Neural crest cell (in vitro differentiated cells): Measurements from ENCODE around the gene PSMB8. TPM values are rescaled to one million over a fixed set of nuclear protein-coding genes. Genes with fewer than 3 reads are reported as not detected.
"Not testable (repeated sequence)": the region's sequence is repeated elsewhere in the genome, so short reads cannot be mapped to it uniquely, and the experiment has no call there.

Experiments used
- DNase-seq: peaks from one replicate; pipeline ENCODE4 v3.0.0; 2021; ENCODE audit warnings: low read depth, mixed read lengths, low spot score
- H3K27ac Mint-ChIP-seq: one replicate; pipeline ENCODE4 v1.8.0; 2021; ENCODE audit warnings: mild to moderate bottlenecking, mixed read lengths; ENCODE audit not compliant: unreplicated experiment
- H3K27me3 Mint-ChIP-seq: 2 replicates; pipeline ENCODE4 v1.8.0; 2021; ENCODE audit warnings: low read depth, mild to moderate bottlenecking, mixed read lengths
- H3K36me3 Mint-ChIP-seq: 2 replicates; pipeline ENCODE4 v1.8.0; 2021; ENCODE audit warnings: low read depth, mild to moderate bottlenecking, mixed read lengths
- H3K4me1 Mint-ChIP-seq: 2 replicates; pipeline ENCODE4 v1.8.0; 2021; ENCODE audit warnings: mixed read lengths
- H3K4me3 Mint-ChIP-seq: one replicate; pipeline ENCODE4 v1.8.0; 2021; ENCODE audit warnings: mild to moderate bottlenecking, mixed read lengths
- H3K9me3 Mint-ChIP-seq: 2 replicates; pipeline ENCODE4 v1.8.0; 2021; ENCODE audit warnings: mixed read lengths
- CTCF ChIP-seq: fragments of 200-600 bp; sonication (generic); conservative IDR thresholded peaks from 2 replicates; pipeline ENCODE4 v1.5.0; 2021; ENCODE audit warnings: antibody characterized with exemption, mild to moderate bottlenecking
- total RNA-seq: library from RNA; stranded (reverse); gene quantifications from 2 replicates; pipeline ENCODE4 v1.2.1, GENCODE V29; 2021

PSMB8 gene
- total RNA-seq, 1 donor from 2014 or later = 1.1 TPM

- Mint-ChIP-seq H3K36me3 (no peaks in the 10 kb centered on the region), H3K4me1 (no peaks in the 10 kb centered on the region), H3K27ac (no peak overlapping the region), H3K4me3 (no peak overlapping the region), H3K9me3 (no peaks in the 10 kb centered on the region), H3K27me3 (peaks cover 20% of the 10 kb centered on the region)
- TF ChIP-seq CTCF = no peak
- no peak for DNase-seq
These were observed 29.7 kb downstream of the PSMB8 start for GRCh38 chr6:32814145-32814544.

GRCh38 chr6:32809171-32809570 lies 34.7 kb downstream of the PSMB8 start:
- peaks cover 54% of the 10 kb centered on the region for H3K27me3 Mint-ChIP-seq
- H3K36me3 Mint-ChIP-seq = no peaks in the 10 kb centered on the region
- H3K9me3 Mint-ChIP-seq = no peaks in the 10 kb centered on the region
- no peak for TF ChIP-seq CTCF
- no peak overlapping the region for H3K4me3 Mint-ChIP-seq
- no peak overlapping the region for H3K27ac Mint-ChIP-seq
- no peaks in the 10 kb centered on the region for H3K4me1 Mint-ChIP-seq
- DNase-seq = no peak

- no peak overlapping the region for H3K4me3 Mint-ChIP-seq
- H3K36me3 Mint-ChIP-seq = no peaks in the 10 kb centered on the region
- DNase-seq = no peak
- H3K4me1 Mint-ChIP-seq = no peaks in the 10 kb centered on the region
- TF ChIP-seq CTCF = no peak
- no peaks in the 10 kb centered on the region for H3K9me3 Mint-ChIP-seq
- H3K27me3 Mint-ChIP-seq = peaks cover 61% of the 10 kb centered on the region
- no peak overlapping the region for H3K27ac Mint-ChIP-seq
These were observed 36.7 kb downstream of the PSMB8 start for GRCh38 chr6:32807020-32807580.

- H3K9me3 Mint-ChIP-seq, H3K36me3 Mint-ChIP-seq, H3K4me1 Mint-ChIP-seq, DNase-seq, H3K27ac Mint-ChIP-seq, H3K4me3 Mint-ChIP-seq: not testable (repeated sequence)
- peaks cover 71% of the 10 kb centered on the region for H3K27me3 Mint-ChIP-seq
These were observed 38.4 kb downstream of the PSMB8 start for GRCh38 chr6:32805404-32805803.

GRCh38 chr6:32803416-32803815 lies 40.4 kb downstream of the PSMB8 start:
- no peak overlapping the region for H3K4me3 Mint-ChIP-seq
- no peak for TF ChIP-seq CTCF
- H3K36me3 Mint-ChIP-seq = peaks cover 2% of the 10 kb centered on the region
- no peak overlapping the region for H3K27ac Mint-ChIP-seq
- DNase-seq = no peak
- no peaks in the 10 kb centered on the region for H3K4me1 Mint-ChIP-seq
- peaks cover 83% of the 10 kb centered on the region for H3K27me3 Mint-ChIP-seq
- peaks cover 2% of the 10 kb centered on the region for H3K9me3 Mint-ChIP-seq

- DNase-seq = no peak
- peaks cover 2% of the 10 kb centered on the region for H3K36me3 Mint-ChIP-seq
- H3K27ac Mint-ChIP-seq = no peak overlapping the region
- H3K4me3 Mint-ChIP-seq = no peak overlapping the region
- no peak for TF ChIP-seq CTCF
- H3K27me3 Mint-ChIP-seq = peaks cover 89% of the 10 kb centered on the region
- H3K9me3 Mint-ChIP-seq = peaks cover 2% of the 10 kb centered on the region
- peaks cover 9% of the 10 kb centered on the region for H3K4me1 Mint-ChIP-seq
These were observed 44.1 kb downstream of the PSMB8 start for GRCh38 chr6:32799740-32800139.
